Measurements from ENCODE around the gene TCF3.
"Not testable (repeated sequence)": the region's sequence is repeated elsewhere in the genome, so short reads cannot be mapped to it uniquely, and the experiment has no call there.

The TCF3 gene

DNA sequence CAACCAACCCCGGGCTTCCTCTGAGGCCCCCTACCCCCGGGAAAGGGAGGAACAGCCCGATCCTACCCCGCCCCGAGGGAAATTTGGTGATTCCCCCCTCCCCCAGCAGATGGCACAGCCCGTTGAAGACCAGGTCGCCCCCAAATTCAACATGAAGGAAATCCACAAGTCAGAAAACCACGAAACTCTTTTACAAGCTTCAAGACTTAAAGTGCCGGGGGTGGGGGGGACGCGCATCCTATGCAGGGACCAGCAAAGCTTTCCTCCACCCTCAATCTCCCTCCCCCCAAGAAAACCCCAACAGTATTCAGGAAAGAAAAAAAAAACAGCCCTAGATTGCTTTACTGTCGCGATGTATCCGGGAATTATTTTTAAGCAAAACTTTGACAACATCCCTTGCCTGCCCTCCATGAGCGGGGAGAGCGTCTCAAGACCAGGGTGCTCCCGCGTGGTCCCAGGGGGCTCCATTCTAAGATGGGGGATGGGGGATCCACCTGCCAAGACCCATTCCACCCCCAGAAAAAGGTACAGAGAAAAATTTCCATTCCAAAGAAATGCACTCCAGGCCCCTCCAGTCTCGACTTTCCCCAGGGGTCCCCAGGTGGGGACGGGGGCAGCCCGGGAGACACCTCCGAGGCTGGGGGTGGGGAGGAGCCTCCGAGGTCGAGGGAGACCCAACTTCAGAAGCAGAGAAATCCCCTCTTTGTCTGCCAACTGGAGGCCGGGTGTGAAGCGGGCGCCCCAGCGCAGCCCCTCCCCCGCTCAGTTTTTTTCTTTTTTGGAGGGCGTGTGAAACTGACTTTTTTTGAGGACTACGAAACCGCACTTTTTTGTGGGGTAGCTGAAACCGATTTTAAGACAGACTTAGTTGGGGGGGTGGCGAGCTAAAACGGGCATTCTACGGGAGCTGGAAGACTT, 1.5 kb downstream of the TCF3 start:
- no peak for DNase-seq

DNA sequence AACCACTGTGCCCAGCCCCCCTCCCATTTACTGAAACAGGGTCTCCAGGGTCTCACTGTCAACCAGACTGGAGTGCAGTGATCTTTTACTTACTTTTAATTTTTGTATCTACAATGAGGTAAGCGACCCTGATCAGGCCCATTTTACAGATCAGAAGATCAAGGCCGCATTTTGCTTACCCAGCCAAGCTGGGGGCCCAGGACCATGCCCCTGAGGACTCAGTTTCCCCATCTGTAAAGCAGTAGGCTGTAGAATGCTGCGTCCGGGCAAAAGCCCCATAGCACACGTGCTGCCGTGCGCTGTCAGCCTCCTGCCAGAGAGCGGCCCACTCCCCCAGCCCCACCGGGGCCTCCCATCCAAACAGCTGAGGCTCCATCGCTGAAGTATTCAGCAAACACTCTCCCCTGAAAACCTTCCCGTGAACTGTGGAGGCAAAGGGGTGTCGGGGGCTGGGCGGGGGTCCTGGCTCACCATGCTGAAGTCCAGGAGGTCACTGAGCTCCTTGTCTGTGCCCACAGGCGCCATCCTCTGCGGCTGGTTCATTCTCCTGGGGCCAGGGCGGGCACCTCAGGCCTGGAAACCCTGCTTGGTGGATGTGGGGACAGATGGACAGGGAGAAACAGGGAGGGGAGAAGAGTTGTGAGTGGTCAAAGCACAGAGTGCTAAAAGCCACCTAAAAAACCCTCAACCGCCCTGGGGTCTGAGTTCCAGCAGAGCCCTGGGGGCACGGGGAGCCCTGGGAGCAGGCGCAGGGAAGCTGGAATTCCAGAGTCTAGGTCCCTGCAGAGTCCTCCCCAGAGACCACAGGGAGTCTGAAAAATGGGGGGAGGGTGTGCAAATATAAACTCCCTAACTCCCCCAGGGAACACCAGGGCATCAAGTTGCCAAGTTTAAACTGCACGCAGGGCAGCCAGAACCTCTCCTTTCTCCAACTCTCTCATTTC, 2.4 kb downstream of the TCF3 start:
- no peak for DNase-seq

DNA sequence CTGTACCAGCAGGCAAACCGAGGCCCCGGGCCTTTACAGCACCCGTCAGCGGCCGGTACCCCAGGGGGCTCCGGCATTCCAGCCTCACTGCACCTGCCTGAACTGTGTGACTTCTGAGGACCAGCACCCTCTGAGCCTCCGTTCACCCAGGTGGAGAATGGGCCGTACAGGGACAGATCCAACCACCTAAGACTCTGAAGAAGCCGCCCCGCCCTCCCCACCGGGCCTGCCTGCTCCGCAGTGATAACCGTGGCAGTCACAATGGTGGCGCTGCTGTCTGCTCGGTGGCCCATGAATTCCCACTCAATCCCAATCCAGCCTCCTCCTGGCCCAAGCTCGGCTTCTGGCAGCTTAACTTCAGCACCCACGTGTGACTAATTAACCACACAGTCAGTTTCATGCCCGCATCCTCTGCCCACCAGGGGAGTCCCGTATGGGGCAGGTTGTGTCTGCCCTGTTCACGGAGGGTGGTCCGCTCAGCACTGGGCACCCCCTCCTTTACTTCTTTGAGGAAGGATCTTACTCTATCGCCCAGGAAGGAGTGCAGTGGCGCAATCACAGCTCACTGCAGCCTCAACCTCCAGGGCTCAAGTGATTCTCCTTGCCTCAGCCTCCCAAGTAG, 3.4 kb downstream of the TCF3 start:
- no peak for DNase-seq

DNA sequence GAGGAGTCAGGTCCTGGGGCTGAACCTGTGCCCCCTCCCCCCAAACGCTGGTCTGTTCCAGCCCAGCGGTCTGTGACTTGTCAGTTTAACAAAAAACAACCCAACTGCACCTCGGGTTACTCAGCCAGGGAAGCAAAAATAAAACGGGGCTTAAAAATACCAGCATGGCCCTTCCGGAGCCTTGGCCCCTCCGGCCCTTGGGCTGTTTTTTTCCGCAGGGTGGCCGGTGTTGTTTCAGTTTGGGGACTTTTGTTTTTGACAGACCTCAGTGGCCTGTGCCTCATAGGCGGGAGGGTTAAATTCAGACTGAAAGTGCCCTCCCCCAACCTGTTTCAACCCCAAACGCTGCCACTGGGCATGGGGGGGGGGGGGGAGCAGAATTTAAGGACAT, 4.0 kb downstream of the TCF3 start:
- no peak for DNase-seq

DNA sequence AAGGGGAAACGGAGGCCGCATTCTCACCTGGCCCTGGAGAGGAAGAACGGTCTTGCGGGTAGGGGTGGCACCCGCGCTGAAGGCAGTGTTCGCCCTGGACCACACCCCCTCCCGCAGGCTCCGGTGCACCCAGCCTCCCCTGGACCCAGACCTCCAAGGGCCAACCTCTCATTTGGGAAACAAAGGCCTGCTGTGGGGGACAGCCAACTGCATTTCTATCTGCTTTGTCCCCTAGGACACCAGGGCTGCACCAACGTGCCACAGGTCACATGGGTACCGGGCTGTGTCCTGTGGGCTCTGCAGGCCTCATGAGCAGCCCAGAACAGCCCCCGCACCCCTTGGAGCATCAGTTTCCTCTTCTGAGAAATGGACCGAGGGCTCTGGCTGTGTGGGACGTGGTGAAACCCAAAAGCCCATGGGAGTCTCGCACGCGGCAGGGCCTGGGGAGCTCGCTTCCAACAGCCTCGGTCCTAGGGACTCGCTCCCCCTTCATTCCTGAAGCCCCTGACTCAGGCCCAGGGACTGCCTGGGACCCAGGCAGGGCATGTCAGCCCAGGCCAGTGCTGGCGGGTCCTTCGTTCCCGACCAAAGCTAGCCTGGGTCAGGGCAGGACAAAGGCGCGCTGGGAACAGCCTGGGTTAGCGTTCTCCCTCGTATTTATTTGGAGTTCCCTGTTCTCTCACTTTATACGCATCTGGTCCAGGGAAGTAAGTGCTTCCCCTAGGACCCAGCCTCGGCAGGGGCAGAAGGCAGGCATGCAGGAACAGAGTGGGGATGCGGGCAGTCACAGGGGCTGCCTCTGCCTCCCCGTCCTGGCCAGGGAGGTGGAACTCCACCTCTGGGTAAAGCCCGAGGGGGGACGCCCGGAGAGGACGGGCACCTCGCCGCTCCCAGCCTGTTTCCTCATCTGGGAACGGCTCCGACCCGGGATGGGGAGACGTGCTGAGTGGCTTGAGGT, 4.6 kb downstream of the TCF3 start:
- no peak for DNase-seq

DNA sequence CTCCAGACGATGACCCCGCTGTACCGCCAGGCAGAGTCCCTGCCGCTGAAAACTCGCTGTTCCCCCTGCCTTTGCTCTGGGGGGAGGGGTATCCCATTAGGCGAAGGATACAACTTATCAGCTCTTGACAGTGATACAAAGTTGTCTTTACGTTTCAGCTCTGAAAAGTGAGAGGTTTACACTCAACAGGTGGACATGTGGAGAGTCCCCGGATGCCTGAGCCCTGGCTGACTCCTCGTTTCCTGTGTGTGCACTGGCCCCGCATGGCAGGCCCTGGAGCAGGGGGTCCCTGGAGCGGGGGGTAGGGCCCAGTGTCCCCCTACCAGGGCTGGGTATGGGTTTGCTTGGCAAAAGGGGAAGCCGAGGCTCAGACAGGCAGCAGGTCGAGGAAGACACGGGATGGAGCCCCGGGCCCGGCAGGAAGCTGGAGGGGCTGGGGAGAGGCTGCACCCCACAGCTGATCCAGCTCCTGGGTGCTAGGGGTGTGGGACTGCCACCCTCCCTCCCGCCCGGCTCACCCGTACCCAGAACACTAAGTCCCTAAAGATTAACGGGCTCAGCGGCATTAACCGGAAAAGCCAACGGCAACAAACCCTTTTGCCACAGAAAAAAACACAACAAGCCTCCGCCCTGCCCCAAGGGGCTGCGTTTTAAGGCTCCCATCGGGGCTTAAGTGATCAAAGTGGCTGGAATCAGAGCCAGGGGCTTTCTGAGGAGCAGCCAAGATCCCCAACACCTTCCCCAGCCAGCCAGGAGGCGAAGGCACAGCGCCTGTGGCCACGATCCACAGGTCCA, 5.6 kb downstream of the TCF3 start:
- DNase-seq, result no peak

DNA sequence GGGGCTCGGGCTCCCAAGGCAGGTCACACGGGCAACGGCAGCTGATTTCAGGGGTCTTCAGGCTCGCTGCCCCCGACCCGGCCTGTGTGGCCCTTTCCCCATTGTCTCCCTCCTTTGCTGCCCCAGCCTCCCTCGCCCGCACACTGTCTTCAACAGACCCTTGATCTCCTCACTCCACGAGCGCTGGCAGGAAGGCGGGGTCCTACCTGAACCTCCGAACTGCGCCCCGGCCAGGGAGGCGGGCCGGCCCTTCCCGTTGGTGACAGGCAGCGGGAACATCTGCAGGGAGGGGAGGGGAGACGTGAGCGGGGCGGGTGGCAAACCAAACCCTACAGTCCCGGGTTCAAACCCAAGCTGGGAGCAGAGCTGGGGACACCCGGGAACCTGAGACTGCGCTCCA, 6.3 kb downstream of the TCF3 start:
- DNase-seq, result no peak

DNA sequence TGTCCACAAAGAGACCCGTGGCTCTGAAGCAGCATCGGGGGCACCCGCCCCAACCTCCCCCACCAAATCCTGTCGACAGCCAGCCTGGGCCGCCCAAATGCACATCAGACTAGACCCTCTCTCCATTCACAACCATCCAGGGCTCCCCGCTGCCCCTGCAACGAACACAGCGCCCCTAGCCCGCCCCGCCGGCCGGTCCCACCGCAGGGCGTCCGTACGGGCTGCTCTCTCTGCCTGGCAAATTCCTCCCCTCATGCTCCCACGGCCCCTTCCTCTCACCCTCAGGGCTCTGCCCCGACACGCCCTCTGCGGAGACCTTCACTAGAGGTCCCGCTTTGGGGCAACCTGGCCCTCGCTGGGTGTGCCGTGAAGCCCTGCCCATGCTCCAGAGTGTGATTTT, 7.1 kb downstream of the TCF3 start:
- no peak for DNase-seq

DNA sequence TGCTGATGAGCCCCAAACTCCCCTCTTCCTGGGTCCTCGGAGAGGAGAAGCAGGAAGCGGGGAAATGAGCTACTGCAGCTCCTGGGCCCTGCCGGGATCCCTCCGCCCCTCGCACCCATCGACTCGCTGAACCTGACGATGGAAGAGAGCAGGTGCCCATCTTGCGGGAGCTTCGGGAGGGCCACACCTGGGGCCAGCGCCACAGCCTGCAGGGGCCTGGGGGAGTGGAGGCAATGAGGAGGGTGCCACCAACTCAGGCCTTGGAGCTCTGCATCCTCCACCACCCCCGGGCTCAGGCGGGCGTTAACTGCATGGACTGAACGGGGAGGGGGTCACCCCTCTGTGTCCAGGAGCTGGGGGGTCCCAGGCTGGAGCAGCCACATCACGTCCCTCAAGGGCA, 8.3 kb downstream of the TCF3 start:
- no peak for DNase-seq

DNA sequence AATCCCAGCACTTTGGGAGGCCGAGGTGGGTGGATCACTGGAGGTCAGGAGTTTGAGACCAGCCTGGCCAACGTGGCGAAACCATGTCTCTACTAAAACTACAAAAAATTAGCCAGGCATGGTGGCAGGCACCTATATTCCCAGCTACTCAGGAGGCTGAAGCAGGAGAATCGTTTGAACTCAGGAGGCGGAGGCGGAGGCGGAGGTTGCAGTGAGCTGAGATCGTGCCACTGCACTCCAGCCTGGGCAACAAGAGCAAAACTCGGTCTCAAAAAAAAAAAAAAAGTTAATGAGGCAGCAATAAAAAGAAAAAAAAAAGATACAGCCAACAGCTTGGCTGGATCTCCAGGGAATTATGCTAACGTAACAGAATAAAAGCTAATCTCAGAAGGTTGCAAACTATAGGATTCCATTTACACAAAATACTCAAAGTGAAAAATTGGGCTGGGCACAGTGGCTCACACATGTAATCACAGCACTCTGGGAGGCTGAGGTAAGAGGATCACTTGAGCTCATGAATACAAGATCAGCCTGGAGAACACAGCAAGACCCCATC, 11.4 kb downstream of the TCF3 start:
- not testable (repeated sequence) for DNase-seq

DNA sequence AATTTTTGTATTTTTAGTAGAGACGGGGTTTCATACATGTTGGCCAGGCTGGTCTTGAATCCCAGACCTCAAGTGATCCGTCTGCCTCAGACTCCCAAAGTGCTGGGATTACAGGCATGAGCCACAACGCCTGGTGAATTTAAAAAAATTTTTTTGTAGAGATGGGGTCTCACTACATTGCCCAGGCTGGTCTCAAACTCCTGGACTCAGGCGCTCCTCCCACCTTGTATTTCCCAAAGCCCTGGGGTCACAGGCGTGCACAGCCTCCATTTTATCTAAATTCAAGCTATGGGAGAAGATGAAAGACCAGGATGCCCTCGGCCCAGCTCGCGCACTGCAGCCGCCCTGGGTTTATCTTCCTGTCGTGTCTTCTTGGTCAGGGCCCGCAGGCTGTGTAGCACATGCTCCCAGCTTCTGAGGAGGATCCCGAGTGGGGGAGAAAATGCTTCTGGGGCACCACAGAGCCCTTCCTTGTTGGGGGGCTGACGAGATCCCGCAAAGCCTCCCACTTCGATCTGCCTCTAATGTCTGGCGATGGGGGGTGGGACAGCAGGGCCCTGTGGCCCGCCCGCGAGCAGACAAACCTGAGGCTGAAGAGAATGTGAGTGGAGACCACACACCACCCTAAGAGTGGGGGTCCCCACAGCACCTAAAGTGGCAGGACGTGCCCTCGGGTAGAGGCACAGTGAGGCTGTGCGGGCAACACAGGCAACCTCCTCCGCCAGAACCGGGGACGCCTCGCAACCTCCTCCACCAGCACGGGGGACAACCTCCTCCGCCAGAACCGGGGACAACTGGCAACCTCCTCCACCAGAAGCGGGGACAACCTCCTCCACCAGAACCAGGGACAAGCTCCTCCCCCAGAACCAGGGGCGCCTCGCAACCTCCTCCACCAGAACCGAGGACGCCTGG, 15.8 kb downstream of the TCF3 start:
- DNase-seq, result no peak

DNA sequence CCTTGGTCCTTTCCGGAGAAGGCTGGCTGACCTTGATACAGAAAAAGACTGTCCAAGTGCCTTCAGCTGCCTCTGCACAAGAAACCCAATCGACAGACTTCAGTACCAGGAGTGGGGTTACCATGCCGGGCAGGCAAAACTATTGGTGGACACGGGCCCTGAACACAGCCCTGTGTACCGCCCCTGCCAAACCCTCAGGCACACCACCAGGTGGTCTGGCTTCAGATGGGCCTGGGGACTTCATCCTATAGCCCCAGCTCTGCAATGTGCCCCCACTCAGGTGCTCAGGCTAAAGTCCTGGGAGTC, 17.5 kb downstream of the TCF3 start:
- no peak for DNase-seq

DNA sequence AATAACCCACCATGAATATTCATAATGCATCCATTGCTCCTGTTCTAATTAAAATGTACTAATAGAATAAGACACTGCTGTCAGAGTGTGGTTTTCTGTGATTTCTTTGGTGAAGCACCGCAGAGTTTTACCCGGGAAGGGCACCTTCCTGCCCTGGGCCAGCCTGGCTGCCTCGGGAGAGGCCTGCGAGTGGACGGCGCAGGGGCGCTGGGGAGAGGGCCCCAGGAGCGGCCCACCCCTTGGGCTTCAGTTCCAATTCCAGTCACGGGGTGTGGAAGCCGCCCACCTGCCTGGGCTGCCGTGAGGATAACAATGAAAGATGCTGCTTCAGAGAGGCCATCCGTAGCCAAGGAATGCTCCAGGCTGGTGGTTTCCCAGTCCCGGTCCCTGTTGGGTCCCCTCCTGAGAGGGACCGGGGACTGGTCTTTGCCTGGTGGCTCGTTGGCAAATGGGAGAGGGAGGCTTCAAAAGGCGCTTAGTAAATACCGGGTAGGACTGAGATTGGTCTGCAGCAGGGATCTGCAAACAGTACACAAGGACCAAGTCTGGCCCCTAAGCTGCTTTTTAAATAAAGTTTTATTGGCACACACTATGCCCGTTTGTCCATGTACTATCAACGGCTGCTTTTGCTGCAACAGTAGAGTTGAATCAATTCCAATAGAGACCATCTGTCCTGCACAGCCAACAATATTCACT, 18.0 kb downstream of the TCF3 start:
- no peak for DNase-seq

DNA sequence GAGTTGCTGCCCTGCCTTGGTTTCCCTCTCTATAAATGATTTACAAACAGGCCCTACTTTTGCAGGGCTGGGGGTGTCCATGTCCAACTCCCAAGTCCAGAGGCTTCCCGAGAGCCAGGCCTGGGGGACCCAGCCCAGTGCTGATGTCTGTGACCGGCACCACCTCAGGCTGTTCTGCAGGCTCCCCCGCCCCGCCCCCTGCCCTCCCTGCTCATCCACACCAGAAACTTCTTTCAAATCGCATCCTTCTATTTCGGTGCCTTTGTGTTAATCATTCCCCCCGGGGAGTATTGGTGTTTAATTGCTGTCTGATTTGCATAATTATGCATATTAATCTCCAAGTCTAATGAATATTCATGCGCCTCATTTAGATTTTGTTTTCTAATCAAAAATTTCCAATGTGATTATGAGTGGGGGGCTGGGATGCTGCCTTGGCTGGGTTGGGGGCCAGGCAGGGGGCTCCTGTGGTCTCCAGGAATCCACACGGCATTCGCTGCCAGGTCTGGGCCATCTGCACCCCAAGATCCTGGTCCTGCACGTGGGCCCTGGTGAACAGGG, 19.1 kb downstream of the TCF3 start:
- no peak for DNase-seq

DNA sequence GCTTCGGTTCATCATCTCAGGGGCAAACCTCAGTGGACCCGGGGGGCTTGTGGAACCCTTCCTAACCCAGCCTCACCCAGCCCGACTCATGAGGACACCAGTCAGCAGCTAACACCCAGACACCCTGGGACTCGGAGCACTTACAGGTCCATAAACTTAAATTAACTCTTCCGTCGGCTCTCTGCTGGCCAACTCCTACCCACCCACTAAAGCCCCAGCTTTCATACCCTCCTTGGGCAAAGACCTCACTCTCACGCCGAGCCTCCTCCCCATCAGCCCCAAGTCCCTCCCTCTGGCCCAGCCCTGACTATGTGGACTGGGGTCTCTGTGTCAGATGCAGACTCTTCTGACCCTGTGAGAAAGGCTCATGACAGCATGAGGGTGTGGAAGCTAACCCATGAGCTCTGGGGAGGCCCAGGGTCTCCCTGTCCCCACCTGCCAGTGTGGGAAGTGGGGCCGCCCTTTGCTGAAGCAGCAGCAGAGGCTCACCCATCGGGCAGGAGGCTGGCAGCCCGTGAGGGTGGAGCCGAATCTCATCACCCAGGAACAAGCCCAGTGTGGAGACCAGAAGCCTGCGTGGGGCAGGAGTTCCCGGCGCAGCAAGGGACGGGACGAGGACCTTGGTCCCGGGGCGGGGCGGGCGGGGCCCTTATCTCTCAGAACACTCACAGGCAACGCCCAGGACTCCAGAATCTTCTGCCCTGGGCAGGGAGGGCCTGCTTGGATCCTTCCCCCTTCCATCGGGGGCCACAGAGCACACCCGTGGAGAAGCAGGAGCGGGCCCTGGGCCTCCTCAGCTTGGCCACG, 19.8 kb downstream of the TCF3 start:
- no peak for DNase-seq

DNA sequence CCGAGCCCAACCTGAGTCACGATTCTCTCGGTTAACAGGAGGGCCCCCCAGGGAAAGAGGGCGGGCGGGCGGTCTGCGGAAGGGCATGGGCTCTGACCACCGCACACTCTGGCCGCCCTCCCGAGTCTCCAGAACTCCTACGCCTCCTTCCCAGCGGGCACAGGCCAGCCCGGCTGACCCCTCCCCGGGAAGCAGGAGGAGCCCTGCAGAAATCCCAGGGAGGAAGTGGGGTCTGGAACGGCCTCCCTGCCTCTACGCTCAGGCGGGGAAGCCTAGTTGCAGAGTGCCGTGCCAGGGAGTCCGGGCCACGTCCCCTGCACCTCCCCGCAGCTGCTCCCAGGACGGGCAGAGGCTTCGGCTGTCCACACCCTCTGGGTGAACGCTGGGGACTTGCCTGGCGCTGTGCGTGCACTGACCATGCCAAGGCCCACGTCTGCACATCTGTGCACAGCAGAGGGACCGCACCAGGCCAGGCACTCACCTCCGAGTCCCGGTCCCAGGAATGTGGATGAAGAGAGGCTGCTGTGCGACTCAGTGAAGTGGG, 20.8 kb downstream of the TCF3 start:
- DNase-seq, result no peak

DNA sequence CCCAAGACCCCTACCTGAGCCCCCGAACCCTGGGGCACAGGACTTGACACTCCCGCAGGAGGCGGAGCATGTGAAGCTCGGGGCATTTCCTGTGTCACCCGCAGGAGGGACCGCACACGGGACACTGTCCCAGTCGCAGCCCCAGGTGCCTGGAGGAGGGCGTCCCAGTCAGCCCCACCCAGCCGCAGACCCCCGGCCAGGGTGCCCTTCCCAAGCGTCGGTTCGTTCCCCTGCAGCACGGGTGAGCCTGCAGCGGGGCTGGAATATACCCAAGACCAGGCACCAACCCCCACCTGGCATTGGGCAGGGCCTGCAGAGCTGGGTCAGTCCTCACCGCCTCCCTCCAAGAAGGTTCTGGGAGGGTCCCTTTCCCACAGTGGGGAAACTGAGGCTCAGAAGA, 21.6 kb downstream of the TCF3 start:
- no peak for DNase-seq

DNA sequence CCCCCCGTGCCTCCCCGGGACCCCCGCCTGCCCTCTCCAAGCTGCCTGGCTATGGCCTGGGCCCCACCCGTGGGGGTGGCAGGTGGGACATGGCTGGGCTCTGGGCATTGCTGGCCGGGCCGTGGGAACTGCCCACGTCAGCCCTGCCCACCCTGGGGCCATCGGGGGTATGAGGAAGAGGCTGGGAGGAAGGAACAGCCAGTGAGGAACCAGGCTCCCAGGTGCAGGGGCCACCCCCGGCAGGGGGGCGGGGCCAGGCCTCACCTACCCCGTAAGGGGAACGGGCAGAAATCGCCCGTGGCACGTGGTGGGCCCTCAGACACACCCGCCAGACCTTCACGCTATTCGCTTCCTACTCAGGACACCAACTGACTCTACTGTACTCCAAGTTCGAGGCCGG, 22.4 kb downstream of the TCF3 start:
- no peak for DNase-seq
